H1 (cell line): ENCODE measurements around the gene HIPK2. TPM values are rescaled to one million over a fixed set of nuclear protein-coding genes. Genes with fewer than 3 reads are reported as not detected.

ENCODE experiments used
- CTCF ChIA-PET: fragments of 300-600 bp; sonication (Branson Sonifier 250); formaldehyde crosslinking; loops from one replicate; lab custom pipeline; 2021; ENCODE audit not compliant: partially characterized antibody; lab: Charles Lee
- POLR2A ChIA-PET: fragments of 300-600 bp; sonication (Branson Sonifier 250); formaldehyde crosslinking; loops from one replicate; lab custom pipeline; 2021; ENCODE audit warnings: inconsistent platforms; ENCODE audit not compliant: partially characterized antibody; lab: Charles Lee
- DNase-seq, 2 experiments: peaks; one replicate each; pipeline versions ENCODE4 v3.0.0 to v3.0.0-alpha.2; 2010 to 2022; ENCODE audit warnings: low spot score in 2 of 2, low read depth in 1 of 2, mixed read lengths in 1 of 2
- FAIRE-seq: peaks from 2 replicates; lab custom pipeline; 2011; peaks lifted over from hg19 to GRCh38; lab: Jason Lieb, UNC
- H2AFZ ChIP-seq: 2 replicates; pipeline ENCODE4 v1.8.1; 2012; ENCODE audit warnings: low read length, inconsistent platforms
- H2AK5ac ChIP-seq: 2 replicates; pipeline ENCODE4 v1.6.1; 2013; ENCODE audit warnings: low read depth, low read length
- H2BK120ac ChIP-seq: replicated peaks from 2 replicates; pipeline ENCODE3; 2013; ENCODE audit warnings: low read depth, low read length, inconsistent platforms
- H2BK12ac ChIP-seq: 2 replicates; pipeline ENCODE4 v1.6.1; 2013; ENCODE audit warnings: low read depth, low read length
- H2BK15ac ChIP-seq: 2 replicates; pipeline ENCODE4 v1.6.1; 2013; ENCODE audit warnings: low read length
- H2BK20ac ChIP-seq: 2 replicates; pipeline ENCODE4 v1.6.1; 2013; ENCODE audit warnings: low read length
- H2BK5ac ChIP-seq: 2 replicates; pipeline ENCODE4 v1.6.1; 2013; ENCODE audit warnings: low read depth, low read length
- H3K14ac ChIP-seq: 2 replicates; pipeline ENCODE4 v1.6.1; 2013; ENCODE audit warnings: inconsistent platforms; ENCODE audit not compliant: insufficient read length
- H3K18ac ChIP-seq: 2 replicates; pipeline ENCODE4 v1.6.1; 2013; ENCODE audit warnings: low read length; ENCODE audit errors: extremely low read depth
- H3K23ac ChIP-seq: 2 replicates; pipeline ENCODE4 v1.6.1; 2013; ENCODE audit warnings: inconsistent platforms; ENCODE audit not compliant: insufficient read length
- H3K23me2 ChIP-seq: 2 replicates; pipeline ENCODE4 v1.6.1; 2013; ENCODE audit warnings: low read depth, low read length
- H3K27ac ChIP-seq: 2 replicates; pipeline ENCODE4 v1.6.1; 2011; ENCODE audit warnings: low read depth, low read length, inconsistent platforms
- H3K27me3 ChIP-seq, 4 experiments: replicated peaks in 1 of 4; 1 replicate in 1 of 4; 2 replicates in 3 of 4; pipeline versions ENCODE4 v1.6.1 to v1.8.1; 2011 to 2013; ENCODE audit warnings: low read length in 3 of 4, mild to moderate bottlenecking in 3 of 4, inconsistent platforms in 2 of 4, mixed read lengths in 2 of 4, moderate library complexity in 1 of 4; ENCODE audit not compliant: control insufficient read depth in 3 of 4, insufficient read depth in 3 of 4; ENCODE audit errors: extremely low read depth in 1 of 4
- H3K36me3 ChIP-seq, 4 experiments: 2 replicates each; pipeline versions ENCODE4 v1.6.1 to v1.8.1; 2011 to 2013; ENCODE audit warnings: mild to moderate bottlenecking in 4 of 4, low read length in 3 of 4, moderate library complexity in 2 of 4, control low read depth in 1 of 4, inconsistent platforms in 1 of 4; ENCODE audit not compliant: insufficient read depth in 4 of 4, control insufficient read depth in 2 of 4
- H3K4ac ChIP-seq: replicated peaks from 2 replicates; pipeline ENCODE3; 2013; ENCODE audit warnings: low read length, low read depth, mixed read lengths, inconsistent platforms; ENCODE audit not compliant: insufficient read length
- H3K4me1 ChIP-seq, 4 experiments: replicated peaks in 1 of 4; 1 replicate in 1 of 4; 2 replicates in 3 of 4; pipeline versions ENCODE4 v1.6.1 to v1.8.1; 2011 to 2013; ENCODE audit warnings: low read length in 3 of 4, inconsistent platforms in 2 of 4, mixed read lengths in 1 of 4; ENCODE audit not compliant: insufficient read depth in 4 of 4, control insufficient read depth in 3 of 4
- H3K4me2 ChIP-seq, 2 experiments: 2 replicates each; pipeline versions ENCODE4 v1.6.1 to v1.8.1; 2011 to 2013; ENCODE audit warnings: low read depth in 2 of 2, low read length in 2 of 2, control low read depth in 1 of 2, inconsistent platforms in 1 of 2, mild to moderate bottlenecking in 1 of 2; ENCODE audit not compliant: insufficient read depth in 1 of 2
- H3K4me3 ChIP-seq, 4 experiments: fragments of 200-600, 300-600 bp in 1 of 4; sonication (generic), shearing (Covaris generic), sonication (Bioruptor Twin) in 1 of 4; 2 replicates each; pipeline versions ENCODE4 v1.5.1 to v1.8.1; 2011 to 2016; ENCODE audit warnings: low read length in 4 of 4, low read depth in 3 of 4, control low read depth in 2 of 4, inconsistent platforms in 2 of 4, mild to moderate bottlenecking in 2 of 4, mixed read lengths in 1 of 4, moderate library complexity in 1 of 4; ENCODE audit not compliant: insufficient read depth in 2 of 4; ENCODE audit errors: extremely low read depth in 1 of 4
- H3K56ac ChIP-seq: replicated peaks from 2 replicates; pipeline ENCODE3; 2013; ENCODE audit warnings: low read depth, mild to moderate bottlenecking, mixed read lengths, low read length, inconsistent platforms; ENCODE audit not compliant: insufficient read length
- H3K79me1 ChIP-seq: 2 replicates; pipeline ENCODE4 v1.6.1; 2013; ENCODE audit warnings: low read depth, low read length, control low read depth
- H3K79me2 ChIP-seq, 2 experiments: 2 replicates each; pipeline versions ENCODE4 v1.6.1 to v1.8.1; 2012 to 2013; ENCODE audit warnings: low read length in 2 of 2, mild to moderate bottlenecking in 2 of 2, inconsistent platforms in 1 of 2; ENCODE audit not compliant: insufficient read depth in 2 of 2, control insufficient read depth in 1 of 2
- H3K9ac ChIP-seq, 4 experiments: replicated peaks in 1 of 4; 1 replicate in 1 of 4; 2 replicates in 3 of 4; pipeline versions ENCODE4 v1.6.1 to v1.8.1; 2011 to 2013; ENCODE audit warnings: low read depth in 3 of 4, low read length in 3 of 4, control low read depth in 2 of 4, mild to moderate bottlenecking in 2 of 4, moderate library complexity in 2 of 4, inconsistent platforms in 1 of 4; ENCODE audit errors: extremely low read depth in 1 of 4
- H3K9me3 ChIP-seq, 2 experiments: 2 replicates each; pipeline versions ENCODE4 v1.6.1 to v1.8.1; 2012 to 2013; ENCODE audit warnings: mild to moderate bottlenecking in 2 of 2, moderate library complexity in 2 of 2, control low read depth in 1 of 2, inconsistent platforms in 1 of 2, low read depth in 1 of 2, low read length in 1 of 2, mixed read lengths in 1 of 2; ENCODE audit not compliant: insufficient read depth in 2 of 2
- H4K20me1 ChIP-seq, 2 experiments: replicated peaks in 1 of 2; 2 replicates each; pipeline versions ENCODE3 to v1.8.1; 2011 to 2013; ENCODE audit warnings: inconsistent platforms in 2 of 2, low read length in 2 of 2, mild to moderate bottlenecking in 1 of 2; ENCODE audit not compliant: insufficient read depth in 2 of 2, control insufficient read depth in 1 of 2
- H4K5ac ChIP-seq: 2 replicates; pipeline ENCODE4 v1.6.1; 2013; ENCODE audit warnings: low read length, low read depth, mixed read lengths, inconsistent platforms; ENCODE audit not compliant: insufficient read length
- H4K8ac ChIP-seq: 2 replicates; pipeline ENCODE4 v1.8.0; 2013; ENCODE audit warnings: mild to moderate bottlenecking, moderate library complexity, low read length, inconsistent platforms; ENCODE audit not compliant: insufficient read depth; ENCODE audit errors: extremely low read depth
- H4K91ac ChIP-seq: replicated peaks from 2 replicates; pipeline ENCODE3; 2013; ENCODE audit warnings: low read length, mixed read lengths, inconsistent platforms; ENCODE audit not compliant: insufficient read length
- BACH1 ChIP-seq: IDR thresholded peaks from 2 replicates; pipeline ENCODE4 v1.6.1; 2012; ENCODE audit warnings: low read length, improper control_type of control experiment
- BCL11A ChIP-seq, 2 experiments: IDR thresholded peaks; one replicate each; pipeline ENCODE4 v1.6.1; 2011; ENCODE audit warnings: low read depth in 2 of 2, low read length in 2 of 2, mild to moderate bottlenecking in 2 of 2
- CHD1 ChIP-seq: IDR thresholded peaks from 2 replicates; pipeline ENCODE4 v1.6.1; 2012; ENCODE audit warnings: low read depth, low read length, improper control_type of control experiment
- CTBP2 ChIP-seq: IDR thresholded peaks from 2 replicates; pipeline ENCODE4 v1.7.0; 2011; ENCODE audit warnings: borderline replicate concordance, mild to moderate bottlenecking, moderate library complexity, mixed read lengths, low read length; ENCODE audit not compliant: insufficient read depth, insufficient read length
- FOSL1 ChIP-seq: IDR thresholded peaks from 2 replicates; pipeline ENCODE4 v1.6.1; 2011; ENCODE audit warnings: mild to moderate bottlenecking, low read depth, low read length, moderate library complexity; ENCODE audit not compliant: insufficient read depth
- GABPA ChIP-seq: IDR thresholded peaks from 2 replicates; pipeline ENCODE4 v1.6.1; 2011; ENCODE audit warnings: mild to moderate bottlenecking, low read length, moderate library complexity, borderline replicate concordance; ENCODE audit not compliant: insufficient read depth
- KDM4A ChIP-seq: IDR thresholded peaks from one replicate; pipeline ENCODE4 v1.7.1; 2012; ENCODE audit warnings: low read depth, mild to moderate bottlenecking, moderate library complexity, low read length, inconsistent platforms; ENCODE audit not compliant: severe bottlenecking
- MAFK ChIP-seq: IDR thresholded peaks from 2 replicates; pipeline ENCODE4 v1.6.1; 2012; ENCODE audit warnings: low read depth, mild to moderate bottlenecking, improper control_type of control experiment, low read length
- POLR2AphosphoS5 ChIP-seq: IDR thresholded peaks from 2 replicates; pipeline ENCODE4 v1.6.1; 2011; ENCODE audit warnings: low read depth, low read length
- RNF2 ChIP-seq: fragments of 200-900, 300-1000 bp; sonication (generic); IDR thresholded peaks from 2 replicates; pipeline ENCODE4 v1.7.1; 2016; ENCODE audit warnings: borderline replicate concordance, low read depth, mild to moderate bottlenecking, antibody characterized with exemption, low read length; ENCODE audit not compliant: poor library complexity, severe bottlenecking; ENCODE audit errors: missing control alignments
- RXRA ChIP-seq: IDR thresholded peaks from 2 replicates; pipeline ENCODE4 v1.6.1; 2011; ENCODE audit warnings: low read depth, mild to moderate bottlenecking, low read length, moderate library complexity; ENCODE audit not compliant: insufficient read depth
- SIX5 ChIP-seq: IDR thresholded peaks from 2 replicates; pipeline ENCODE4 v1.6.1; 2011; ENCODE audit warnings: mild to moderate bottlenecking, low read depth, low read length
- SP1 ChIP-seq: IDR thresholded peaks from 2 replicates; pipeline ENCODE4 v1.6.1; 2011; ENCODE audit warnings: low read depth, low read length
- TAF7 ChIP-seq: optimal IDR thresholded peaks from 2 replicates; pipeline ENCODE3; 2011; ENCODE audit warnings: low read depth, mild to moderate bottlenecking, inconsistent platforms, low read length, moderate library complexity, borderline replicate concordance
- WGBS, 2 experiments: shearing (Covaris generic) in 1 of 2; methylation state at CpG; one replicate each; pipeline versions ENCODE4 v1.1.6 to v1.1.7; 2013 to 2015; ENCODE audit warnings: low lambda C conversion rate in 2 of 2, mixed read lengths in 2 of 2, inconsistent platforms in 1 of 2, low coverage in 1 of 2, missing lambda C conversion rate in 1 of 2; ENCODE audit not compliant: insufficient replicate concordance in 2 of 2, insufficient coverage in 1 of 2, insufficient read length in 1 of 2; ENCODE audit errors: extremely low coverage in 1 of 2, missing lambda C conversion rate in 1 of 2; 5-methylcytosine and 5-hydroxymethylcytosine counted together
- polyA plus RNA-seq, 7 experiments: library from polyadenylated mRNA; depleted of rRNA in 3 of 7; stranded (reverse) in 5 of 7; unstranded in 2 of 7; fragments of >200 nt in 5 of 7; fragments of 200-250 nt in 2 of 7; gene quantifications; 1 replicate in 5 of 7; 2 replicates in 1 of 7; 4 replicates in 1 of 7; pipeline versions ENCODE4 v1.2.1 to v1.2.3, GENCODE V29; 2011 to 2013; ENCODE audit warnings: missing spikeins in 2 of 7, mixed read lengths in 2 of 7
- total RNA-seq: library from RNA; stranded (reverse); fragmentation: NEBNext Ultra II Directional; extraction: Animal tissue kit (Norgen Biotek cat#: 25700); gene quantifications from 2 replicates; pipeline ENCODE4 v1.2.1, GENCODE V29; 2021

The HIPK2 gene
- total and polyA plus RNA-seq, 2 of the 8 experiments (the other 6 are each of a cell fraction or from before 2014, with no cell fraction given) = 8.3 to 24.3 TPM

GRCh38 chr7:139763330-139763729, 14.5 kb downstream of the HIPK2 start:
- CTCF ChIA-PET = interaction anchor here (0.6 to 2.1 kb wide), 8 partner anchors 9 to 852 kb away, joined by 3 to 5 read pairs (median 4); no protein-coding TSS in a partner anchor
- no peak for FAIRE-seq
- POLR2A ChIA-PET = interaction anchor here (1.9 kb wide), 1 partner anchor 10 kb away, joined by 7 read pairs; no protein-coding TSS in a partner anchor
- TF ChIP-seq CHD1 (no peak), BACH1 (no peak), GABPA (no peak), SP1 (no peak), BCL11A (IDR thresholded peaks at IDR 0.05; ENCODE audit: low read depth in 2 of 2, low read length in 2 of 2) (no peak), POLR2AphosphoS5 (no peak), RNF2 (no peak), RXRA (no peak), SIX5 (no peak), MAFK (no peak), FOSL1 (no peak), TAF7 (no peak), KDM4A (no peak), CTBP2 (no peak)

More at GRCh38 chr7:139763330-139763729, 14.5 kb downstream of the HIPK2 start:
- Histone ChIP-seq H4K5ac (no peak overlapping the region), H3K4me1 (peaks cover 0 to under 1% (median 0%) of the 10 kb centered on the region in 4 experiments; a peak in 1 of 7 replicates), H4K20me1 (no peaks in the 10 kb centered on the region), H3K79me1 (peaks cover 11% of the 10 kb centered on the region), H3K4me3 (no peak overlapping the region), H3K14ac (no peak overlapping the region), H3K23me2 (no peaks in the 10 kb centered on the region), H3K4me2 (no peak overlapping the region), H3K4ac (no peak overlapping the region), H2BK20ac (no peak overlapping the region), H3K27ac (no peak overlapping the region), H2BK12ac (no peak overlapping the region), H3K18ac (no peak overlapping the region), H3K9me3 (no peaks in the 10 kb centered on the region), H3K23ac (no peak overlapping the region), H2BK15ac (no peak overlapping the region), H4K91ac (no peak overlapping the region), H3K36me3 (no peaks in the 10 kb centered on the region), H3K79me2 (peaks cover 0 to 27% of the 10 kb centered on the region in 2 experiments; a peak in 2 of 4 replicates), H2AFZ (no peak overlapping the region), H3K27me3 (no peaks in the 10 kb centered on the region; a peak in 1 of 7 replicates), H2BK120ac (no peak overlapping the region), H2AK5ac (no peak overlapping the region), H3K9ac (no peak overlapping the region), H3K56ac (no peak overlapping the region), H2BK5ac (0 out of 2 replicates have a peak overlapping the region, but pooled peaks have one; percentile 3), H4K8ac (no peak overlapping the region)
- WGBS, 2 experiments = 84% methylated on average over 10 of the region's 10 CpGs; no CpG with 5 or more reads in 1 of the 2 experiments
- DNase-seq = no peak
